Measurements from ENCODE around the gene TIMM44. TPM values are rescaled to one million over a fixed set of nuclear protein-coding genes. Genes with fewer than 3 reads are reported as not detected.
"Not testable (repeated sequence)": the region's sequence is repeated elsewhere in the genome, so short reads cannot be mapped to it uniquely, and the experiment has no call there.

Gene TIMM44
- total RNA-seq, 1 experiment from 2014 or later: 35.7 TPM

DNA sequence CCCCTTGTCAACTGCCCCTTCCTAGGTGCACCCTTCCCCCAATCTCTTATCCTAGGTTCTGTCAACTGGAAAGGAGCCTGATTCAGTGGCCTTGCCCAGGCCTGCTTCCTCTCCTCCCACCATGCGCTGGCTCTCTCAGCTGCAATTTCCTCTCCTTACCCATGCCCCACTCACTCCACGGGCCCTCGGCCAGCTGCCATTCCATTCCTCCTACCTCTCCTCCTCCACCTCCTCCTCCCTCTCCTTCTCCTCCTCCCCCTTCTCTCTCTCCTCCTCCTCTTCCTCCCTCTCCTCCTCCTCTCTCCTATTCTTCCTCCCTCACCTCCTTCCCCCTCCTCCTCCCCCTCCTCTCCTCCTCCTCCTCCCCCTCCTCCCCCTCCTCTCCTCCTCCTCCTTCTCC is 9.6 kb upstream of the TIMM44 start:
- DNase-seq (ENCODE audit: low read depth): peak; percentile 11

DNA sequence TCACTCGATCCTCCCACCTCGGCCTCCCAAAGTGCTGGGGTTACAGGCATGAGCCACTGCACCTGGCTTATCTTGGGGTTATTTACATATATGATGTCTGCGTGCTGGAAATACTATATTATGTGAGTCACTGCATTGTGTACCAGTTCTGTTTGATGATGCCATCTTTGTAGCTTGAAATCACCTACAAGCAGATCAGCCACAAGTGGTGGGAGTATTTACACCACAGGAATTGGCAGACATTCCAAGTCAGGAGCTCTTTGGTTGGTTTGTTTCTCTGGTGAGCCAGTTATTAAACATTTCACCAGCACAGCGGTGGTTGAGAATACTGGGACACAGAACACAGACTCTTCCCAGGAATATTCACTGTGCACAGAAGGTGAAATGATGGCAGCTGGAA is 4.5 kb upstream of the TIMM44 start:
- DNase-seq (ENCODE audit: low read depth): no peak

DNA sequence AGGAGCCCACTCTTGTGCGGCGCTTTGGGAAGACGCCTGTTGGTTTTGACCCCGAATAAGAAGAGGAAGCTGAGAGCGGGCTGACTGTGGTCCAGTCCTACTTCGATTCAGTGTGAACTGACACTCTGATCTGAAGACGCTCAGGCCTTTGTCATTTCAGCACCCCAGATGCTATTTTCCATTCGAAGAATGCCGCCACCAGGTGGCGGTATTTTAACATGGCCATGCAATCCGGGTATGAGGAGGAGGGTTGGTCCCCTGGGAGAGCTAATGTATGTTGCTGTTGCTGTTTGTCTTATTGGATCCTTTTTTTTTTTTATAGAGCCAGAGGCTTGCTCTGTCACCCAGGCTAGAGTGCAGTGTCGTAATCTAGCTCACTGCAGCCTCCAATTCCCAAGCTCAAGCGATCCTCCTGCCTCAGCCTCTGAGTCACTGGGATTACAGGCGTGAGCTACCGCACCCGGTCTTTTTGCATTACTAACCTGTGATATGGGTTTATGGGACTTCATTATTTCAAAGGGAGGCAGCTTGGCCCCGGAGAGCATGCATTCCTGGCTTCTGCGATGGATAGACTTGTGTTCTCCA is 803 bp upstream of the TIMM44 start:
- DNase-seq (ENCODE audit: low read depth): peak; percentile 86

DNA sequence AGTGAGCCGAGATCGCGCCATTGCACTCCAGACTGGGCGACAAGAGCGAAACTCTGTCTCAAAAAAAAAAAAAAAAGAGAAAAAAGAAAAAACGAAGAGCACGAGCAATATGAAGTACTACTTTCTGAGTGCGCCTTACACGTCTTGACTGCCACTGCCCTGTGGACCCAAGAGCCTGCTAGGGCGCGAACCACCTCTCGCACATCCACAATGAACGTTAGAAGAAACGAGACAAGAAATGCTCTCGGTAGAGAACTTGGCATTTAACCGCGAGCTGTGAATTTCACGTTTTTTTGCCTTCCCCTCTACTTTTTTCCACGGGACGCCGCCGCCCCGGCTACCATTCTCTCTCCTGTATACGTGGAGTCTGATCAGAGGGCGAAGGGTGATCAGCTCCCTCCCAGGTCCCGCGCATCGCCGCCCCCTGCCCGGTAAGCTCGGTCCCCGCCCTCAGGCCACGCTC is 454 bp downstream of the TIMM44 start:
- DNase-seq (ENCODE audit: low read depth): no peak

DNA sequence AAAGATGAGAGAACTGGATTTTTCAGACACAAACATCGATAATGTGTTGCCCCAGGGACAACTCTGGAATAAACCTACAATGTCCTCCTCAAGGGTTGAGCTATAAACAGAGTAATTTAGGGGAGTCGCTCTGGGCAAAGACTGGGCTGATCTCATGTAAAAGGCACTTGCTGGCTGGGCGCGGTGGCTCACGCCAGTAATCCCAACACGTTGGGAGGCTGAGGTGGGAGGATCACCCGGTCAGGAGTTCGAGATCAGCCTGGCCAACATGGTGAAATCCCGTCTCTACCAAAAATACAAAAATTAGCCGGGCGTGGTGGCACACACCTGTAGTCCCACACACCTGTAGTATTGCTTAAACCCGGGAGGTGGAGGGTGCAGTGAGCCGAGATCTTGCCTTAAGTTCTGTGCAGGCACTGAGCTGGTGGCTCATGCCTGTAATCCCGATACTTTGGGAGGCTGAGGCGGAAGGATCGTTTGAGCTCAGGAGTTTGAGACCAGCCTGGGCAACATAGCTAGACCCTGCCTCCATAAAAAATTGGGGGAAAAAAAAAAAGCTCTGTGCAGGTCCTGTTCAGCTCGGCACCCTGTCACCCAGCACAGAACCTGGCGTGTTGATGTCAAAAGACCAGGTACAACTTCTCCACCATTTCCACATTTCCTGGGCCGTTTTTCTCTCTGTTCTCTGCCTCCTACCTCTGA is 1.4 kb downstream of the TIMM44 start:
- no peak for DNase-seq (ENCODE audit: low read depth)

DNA sequence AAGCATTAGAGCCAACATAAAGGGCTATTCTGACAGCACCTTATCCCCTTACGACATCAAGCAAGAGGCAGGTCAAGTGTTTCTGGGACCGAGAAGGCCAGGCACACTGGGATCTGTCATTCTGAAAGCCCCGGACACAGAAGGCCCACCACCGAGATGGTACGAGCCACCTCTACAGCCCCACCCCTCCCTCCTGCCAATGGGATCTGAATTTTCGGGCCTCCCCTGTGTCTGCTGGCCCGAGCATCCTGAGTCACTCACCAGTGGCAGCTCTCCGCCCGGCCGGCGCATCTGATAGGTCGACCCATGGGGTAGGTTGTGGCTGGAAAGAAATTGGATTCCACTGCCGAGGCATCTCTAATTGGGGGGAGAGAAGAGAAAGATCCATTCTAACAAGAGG is 2.6 kb downstream of the TIMM44 start:
- DNase-seq (ENCODE audit: low read depth): no peak

DNA sequence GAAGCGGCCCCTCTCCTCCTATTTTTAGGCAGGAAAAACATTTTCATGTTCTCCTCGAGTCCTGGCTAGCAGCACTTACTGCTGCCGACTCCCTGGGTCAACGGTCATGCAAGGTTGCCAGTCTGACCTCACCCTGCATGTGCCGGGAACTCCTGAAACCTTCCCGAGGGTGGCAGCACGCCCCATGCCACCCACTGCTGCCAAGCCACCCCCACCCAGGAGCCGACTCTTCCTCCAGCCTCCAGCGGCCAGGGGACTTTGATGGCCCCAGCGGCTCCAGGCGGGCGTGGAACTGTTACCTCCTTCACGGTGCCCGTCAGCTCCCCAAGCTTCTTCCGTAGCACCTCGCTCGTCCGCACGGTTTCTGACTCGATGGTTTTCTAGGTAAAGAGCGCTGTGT is 8.7 kb downstream of the TIMM44 start:
- no peak for DNase-seq (ENCODE audit: low read depth)

DNA sequence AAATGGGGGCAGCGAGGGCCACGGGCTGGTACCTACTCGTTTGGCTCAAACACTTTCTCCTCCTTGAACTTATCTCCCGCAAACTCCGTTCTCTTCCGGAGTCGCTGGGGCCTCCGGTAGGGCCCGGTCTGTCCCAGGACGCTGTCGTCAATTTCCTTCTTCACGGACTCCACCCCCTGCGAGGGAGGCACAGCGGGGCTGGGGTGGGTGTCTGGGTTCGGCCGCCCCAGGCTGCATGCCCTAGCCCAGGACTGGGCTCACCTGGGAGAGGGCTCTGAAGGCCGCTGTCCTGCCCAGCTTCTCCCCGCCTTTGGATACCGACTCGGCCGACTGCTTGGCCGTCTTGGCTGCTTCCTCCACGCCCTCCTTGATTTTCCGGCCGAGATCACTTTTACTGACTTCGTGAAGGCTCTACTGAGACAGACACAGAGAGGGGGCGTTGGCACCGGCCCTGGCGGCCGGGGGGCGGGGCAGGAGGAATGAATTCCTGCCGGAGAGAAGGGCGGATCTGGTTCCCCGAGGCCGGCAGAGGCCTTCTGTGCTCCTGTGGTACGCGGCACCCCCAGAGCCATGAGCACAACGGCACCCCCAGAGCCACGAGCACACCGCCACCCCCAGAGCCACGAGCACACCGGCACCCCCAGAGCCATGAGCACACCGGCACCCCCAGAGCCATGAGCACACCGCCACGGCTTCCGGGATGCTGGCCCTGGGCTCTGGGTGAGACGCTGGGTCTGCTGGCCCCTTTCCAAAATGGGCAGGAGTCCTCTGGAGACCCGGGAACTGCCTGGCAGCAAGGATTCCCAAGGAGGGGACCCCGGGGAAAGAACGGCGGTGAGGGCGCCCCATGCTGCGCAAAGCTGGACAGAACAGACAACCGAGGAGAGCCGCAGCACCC is 9.4 kb downstream of the TIMM44 start:
- no peak for DNase-seq (ENCODE audit: low read depth)

DNA sequence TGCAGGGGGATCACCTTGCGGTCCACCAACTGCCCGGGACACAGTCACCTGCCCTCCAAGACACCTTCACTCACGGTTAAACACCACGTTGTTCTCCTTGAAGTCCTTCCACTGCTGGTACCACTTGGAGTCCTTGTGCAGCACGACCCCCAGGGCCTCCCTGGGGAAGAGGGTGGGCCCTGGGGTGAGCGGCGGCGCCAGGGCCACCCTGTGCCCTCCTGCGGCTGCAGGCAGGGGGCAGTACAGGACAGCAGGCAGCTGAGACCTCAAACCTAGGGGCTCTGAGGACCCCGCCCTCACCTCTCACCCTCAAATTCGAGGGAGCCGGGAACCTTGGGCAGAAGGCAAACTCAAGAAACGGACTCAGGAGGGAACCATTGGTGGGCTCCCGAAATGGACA is 10.1 kb downstream of the TIMM44 start:
- DNase-seq (ENCODE audit: low read depth): no peak

DNA sequence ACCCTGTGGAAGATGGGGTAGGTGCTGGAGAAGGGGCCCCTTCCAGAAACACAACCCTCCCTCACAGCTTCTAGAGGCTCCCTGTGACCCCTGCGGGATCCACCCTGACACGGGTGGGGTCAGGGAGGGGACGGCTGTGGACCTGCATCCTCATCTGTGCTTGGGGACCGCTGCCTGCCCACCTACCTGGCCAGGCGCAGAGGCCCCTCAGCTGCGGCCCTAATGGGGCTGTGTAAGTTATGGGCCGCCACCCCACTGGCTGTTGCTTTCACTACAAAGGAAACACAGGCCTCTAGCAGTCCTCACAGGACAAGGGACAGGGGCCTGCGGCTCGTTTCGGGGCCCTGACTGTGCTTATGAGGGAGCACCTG is 10.6 kb downstream of the TIMM44 start:
- DNase-seq (ENCODE audit: low read depth): no peak

DNA sequence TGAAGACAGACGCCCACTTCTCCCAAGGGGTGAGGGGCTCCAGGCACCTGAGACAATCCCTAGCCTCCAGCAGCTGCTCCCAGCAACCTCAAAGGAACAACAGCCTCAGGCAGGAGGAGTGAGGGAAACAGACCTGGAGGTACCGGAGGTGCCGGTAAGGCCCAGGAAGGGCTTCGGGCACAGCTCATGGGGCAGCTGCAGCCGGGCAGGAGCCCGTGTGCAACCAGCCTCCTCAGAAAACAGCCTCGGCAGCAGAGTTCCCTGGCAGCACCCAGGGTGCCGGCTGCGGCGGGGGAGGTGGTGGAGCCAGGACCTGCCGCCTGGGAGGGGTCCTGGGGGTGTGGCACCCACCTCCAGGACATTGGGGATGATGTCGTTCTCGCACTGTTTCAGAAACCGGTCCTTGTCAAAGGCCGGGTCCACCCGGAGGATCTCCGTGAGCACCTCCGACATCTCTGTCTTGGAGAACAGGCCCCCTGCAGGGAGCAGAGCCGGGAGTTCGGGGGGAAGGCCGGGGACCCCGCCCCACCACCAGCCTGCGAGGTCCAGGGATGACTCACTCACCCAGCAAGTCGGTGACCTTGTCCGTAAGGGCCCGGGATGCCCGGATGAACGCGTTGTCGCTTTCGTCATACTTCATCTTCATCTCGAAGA is 11.1 kb downstream of the TIMM44 start:
- DNase-seq (ENCODE audit: low read depth): no peak

DNA sequence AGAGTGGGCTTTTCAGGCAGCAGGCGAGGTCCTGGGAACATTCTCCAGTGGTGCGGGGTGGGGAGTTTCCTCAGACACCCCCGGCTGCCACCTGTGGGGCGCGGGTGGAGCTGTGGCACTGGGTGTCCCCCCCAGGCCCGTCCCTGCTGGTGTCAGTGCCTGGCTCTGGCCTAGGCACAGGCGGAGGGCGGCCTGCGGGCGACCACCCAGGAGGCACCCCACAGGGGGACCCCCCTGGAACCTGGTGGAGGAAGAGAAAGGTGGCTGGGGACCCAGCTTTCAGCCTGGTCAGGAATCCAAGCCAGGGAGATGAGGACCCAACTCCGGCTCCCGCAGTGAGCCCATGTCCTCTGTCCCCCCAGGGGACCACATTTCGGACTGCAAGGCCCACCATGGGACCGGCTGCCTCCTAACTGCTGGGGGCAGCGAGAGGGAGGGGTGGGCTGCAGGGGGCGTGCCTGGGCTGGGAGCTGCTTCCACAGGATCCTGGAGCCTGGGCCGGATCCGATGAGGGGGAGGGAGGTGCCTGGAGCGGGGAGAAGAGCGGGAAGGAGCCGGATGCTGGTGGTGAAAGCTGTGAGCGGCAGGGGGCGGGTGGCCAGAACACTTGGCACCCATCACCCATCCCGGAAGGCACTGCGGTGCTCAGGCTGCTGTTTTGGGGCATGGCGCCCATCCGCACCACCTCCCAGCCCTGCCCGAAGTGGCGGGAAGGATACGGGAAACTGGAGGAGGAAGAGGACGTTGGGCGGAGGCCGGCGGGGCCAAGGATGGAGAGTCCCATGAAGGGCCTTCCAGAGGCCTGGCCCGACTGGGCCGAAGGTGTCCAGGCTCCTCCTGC is 12.0 kb downstream of the TIMM44 start:
- no peak for DNase-seq (ENCODE audit: low read depth)

DNA sequence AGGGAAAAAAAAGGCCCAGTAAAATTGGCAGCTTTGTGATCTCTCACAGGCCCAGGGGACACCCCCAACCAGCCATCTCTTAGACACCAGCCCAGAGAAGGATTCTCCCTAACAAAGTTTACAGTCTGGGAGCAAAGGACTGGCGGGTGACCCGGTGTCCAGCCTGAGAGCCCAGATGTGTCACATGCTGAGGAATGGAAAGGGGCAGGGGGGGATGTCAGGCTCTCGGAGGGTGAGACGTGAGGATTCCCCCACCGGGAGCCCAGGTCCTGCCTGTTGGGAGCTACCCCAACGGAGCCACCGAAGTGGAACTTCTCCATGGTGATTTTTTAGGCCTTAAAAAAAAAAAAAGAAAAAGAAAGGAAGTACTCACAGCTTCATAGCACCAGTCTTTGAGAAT is 12.7 kb downstream of the TIMM44 start:
- DNase-seq (ENCODE audit: low read depth): no peak

DNA sequence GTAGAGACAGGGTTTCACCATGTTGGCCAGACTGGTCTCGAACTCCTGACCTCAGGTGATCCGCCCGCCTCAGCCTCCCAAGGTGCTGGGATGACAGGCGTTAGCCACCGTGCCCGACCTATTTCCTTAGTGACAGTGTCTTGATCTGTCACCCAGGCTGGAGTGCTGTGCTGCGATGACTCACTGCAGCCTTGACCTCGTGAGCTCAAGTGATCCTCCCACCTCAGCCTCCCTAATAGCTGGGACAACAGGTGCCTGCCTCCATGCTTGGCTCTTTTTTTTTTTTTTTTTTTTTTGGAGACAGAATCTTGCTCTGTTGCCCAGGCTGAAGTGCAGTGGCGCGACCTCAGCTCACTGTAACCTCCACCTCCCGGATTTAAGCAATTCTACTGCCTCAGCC is 13.4 kb downstream of the TIMM44 start:
- DNase-seq (ENCODE audit: low read depth): not testable (repeated sequence)

DNA sequence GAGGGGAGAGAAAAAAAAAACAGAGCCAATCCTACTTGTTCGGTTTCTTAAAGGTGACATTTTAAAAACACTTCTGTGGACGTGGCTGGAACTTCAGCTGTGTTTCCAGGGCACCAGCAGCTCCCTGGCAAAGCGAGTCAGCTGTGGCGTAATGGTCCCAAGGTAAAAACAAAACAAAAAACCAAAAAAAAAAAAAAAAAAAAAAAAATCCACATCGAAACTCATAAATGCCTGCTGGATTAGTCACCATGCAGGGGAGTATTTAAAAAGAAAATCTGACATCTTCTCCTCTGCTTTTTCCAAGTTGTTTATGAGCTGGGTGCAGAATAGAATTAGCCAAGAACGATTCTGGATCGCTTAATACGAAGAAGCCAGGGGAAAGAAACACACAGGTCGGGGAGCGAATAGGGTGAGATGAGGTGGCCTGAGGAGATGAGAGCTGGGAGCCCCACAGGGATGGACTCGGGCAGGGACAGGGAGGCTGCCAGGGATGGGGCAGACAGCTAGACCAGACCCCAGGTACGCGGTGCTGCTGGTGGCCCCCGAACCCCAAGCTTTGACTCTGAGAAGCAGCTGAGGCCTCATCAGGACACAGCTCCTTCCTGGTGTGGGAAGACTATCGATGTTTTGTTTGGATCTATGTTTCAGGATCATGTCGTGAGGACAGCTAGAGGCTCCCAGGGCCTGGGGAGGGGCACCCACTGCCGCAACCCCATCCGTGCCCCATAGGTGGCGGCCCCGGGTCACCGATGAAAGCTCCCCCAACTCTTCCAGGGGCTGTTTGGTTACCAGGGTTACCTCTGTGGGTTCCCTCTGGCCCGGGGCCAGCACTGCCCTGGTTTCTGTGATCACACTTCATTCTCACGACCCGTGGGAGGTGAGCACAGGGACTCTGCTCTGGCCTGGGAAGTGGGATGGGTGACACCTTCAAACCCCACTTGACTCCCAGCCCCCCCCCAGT is 14.4 kb downstream of the TIMM44 start:
- peak; percentile 78 for DNase-seq (ENCODE audit: low read depth)

DNA sequence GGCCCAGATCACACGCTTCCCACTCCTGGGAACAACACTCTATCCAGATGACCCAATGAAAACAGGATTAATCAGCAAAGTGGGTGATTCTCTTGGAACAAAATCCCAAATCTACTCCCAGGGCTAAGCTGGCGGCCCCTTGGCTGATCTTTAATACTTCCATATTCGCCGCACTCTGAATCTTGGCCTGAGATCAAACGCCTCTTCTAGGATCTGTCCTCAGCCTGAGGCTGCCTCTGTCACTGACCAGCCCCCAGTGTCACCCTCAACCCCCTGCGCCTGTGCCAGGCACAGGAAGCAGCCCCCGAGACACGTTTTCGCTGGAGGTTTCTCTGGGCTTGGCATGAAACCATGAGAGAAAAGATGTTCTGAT is 15.1 kb downstream of the TIMM44 start:
- no peak for DNase-seq (ENCODE audit: low read depth)

DNA sequence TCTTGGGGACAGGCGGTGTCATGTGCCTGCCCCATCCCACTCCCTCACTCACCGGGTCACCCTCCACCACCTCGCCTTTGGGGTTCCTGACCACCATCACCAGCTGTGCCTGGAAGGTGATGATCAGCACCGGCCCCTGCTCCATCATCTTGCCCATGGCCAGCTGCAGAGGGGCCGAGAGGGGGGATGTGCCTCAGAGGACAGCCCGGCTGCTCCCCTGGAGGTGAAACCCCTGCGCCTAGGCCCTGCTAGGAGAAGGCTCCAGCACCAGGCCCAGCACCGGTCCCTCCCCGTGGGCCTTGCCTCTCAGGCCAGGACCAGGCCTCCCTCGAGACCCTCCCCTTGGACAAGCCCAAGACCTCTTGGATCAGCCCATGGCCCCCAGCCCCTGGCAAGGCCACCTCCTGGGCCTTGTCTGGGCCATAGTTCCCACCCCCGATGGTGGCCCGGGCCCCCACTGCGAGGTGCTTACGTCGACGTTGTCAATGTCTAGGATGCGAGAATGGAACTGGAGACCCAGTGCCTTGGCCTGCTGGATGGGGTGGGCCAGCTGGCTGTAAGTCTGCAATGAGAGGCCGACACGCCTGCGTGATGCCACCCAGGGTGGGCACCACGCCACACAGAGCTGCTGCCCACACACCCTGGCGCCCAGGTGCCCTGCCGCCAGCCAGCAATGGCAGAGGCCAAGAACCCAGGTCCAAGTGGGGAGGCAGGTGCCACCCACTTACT is 15.7 kb downstream of the TIMM44 start:
- DNase-seq (ENCODE audit: low read depth): no peak

DNA sequence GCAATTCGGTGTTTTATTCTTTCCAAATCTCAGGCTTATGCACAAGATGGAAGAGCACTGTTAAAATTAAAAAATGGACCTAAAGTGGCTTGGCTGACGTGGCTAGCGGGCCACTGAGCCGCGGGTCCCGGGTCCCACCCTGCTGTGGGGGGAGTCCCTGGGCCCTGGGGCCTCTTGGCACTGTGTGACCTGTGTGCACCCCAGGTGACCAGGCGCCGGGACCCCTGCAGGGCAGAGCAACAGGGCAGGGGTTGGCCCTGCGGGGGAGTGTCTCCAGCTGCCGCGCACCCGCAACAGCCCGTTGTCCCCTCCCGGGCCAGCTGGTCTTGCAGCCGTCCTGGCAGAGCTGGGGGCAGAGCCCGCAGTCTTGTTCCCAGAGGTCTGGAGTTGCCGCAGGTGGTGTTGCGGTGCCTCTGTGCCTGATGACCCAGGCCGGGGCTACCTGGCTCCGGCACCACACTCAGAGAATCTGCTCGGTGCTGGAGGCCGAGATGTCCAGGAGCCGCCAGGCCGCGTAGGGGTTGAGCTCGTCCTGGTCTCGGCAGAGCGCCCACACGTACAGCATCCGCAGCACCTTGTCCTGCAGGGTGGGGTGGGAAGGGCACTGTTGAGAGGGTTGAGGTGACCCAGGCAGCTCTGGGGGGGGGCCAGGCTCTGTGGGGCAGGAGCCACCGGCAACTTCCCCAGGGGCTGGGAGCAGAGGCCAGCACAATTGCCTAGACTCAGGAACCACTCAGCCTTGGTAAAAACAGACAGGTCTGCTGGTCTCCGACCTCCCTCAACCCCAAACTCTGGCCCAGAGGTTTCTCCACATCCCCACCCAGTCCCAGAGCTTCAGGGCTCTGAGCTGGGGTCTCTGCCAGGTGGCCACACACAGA is 16.5 kb downstream of the TIMM44 start:
- no peak for DNase-seq (ENCODE audit: low read depth)
